Subcutaneous abdominal adipose tissue (tissue), 5 donors: ENCODE results near the gene GPC3.

Experiments
- H3K27ac ChIP-seq: one replicate; pipeline ENCODE4 v1.7.0; 2013; ENCODE audit warnings: low read depth, mild to moderate bottlenecking, inconsistent platforms, low read length, moderate library complexity
- H3K27me3 ChIP-seq, 5 donors: one replicate each; pipeline ENCODE4 v1.7.0; 2013; ENCODE audit warnings: low read length in 5 of 5, inconsistent platforms in 1 of 5; ENCODE audit not compliant: control insufficient read depth in 5 of 5, insufficient read depth in 4 of 5
- H3K36me3 ChIP-seq, 5 donors: one replicate each; pipeline ENCODE4 v1.7.0; 2013; ENCODE audit warnings: low read length in 5 of 5; ENCODE audit not compliant: control insufficient read depth in 5 of 5, insufficient read depth in 5 of 5
- H3K4me1 ChIP-seq, 5 donors: one replicate each; pipeline ENCODE4 v1.7.0; 2013; ENCODE audit warnings: low read length in 5 of 5, mild to moderate bottlenecking in 3 of 5, moderate library complexity in 1 of 5; ENCODE audit not compliant: control insufficient read depth in 5 of 5, insufficient read depth in 5 of 5
- H3K4me3 ChIP-seq, 5 donors: one replicate each; pipeline ENCODE4 v1.7.0; 2013; ENCODE audit warnings: low read length in 5 of 5, low read depth in 1 of 5
- H3K9ac ChIP-seq, 5 donors: one replicate each; pipeline ENCODE4 v1.7.0; 2013; ENCODE audit warnings: low read length in 5 of 5, mild to moderate bottlenecking in 4 of 5, moderate library complexity in 3 of 5
- H3K9me3 ChIP-seq, 5 donors: one replicate each; pipeline ENCODE4 v1.7.0; 2013; ENCODE audit warnings: low read length in 5 of 5; ENCODE audit not compliant: control insufficient read depth in 5 of 5
- donor health status: healthy.
- donor health status: healthy.
- donor health status: healthy.
- donor health status: healthy.
- donor health status: healthy.

The GPC3 gene

DNA sequence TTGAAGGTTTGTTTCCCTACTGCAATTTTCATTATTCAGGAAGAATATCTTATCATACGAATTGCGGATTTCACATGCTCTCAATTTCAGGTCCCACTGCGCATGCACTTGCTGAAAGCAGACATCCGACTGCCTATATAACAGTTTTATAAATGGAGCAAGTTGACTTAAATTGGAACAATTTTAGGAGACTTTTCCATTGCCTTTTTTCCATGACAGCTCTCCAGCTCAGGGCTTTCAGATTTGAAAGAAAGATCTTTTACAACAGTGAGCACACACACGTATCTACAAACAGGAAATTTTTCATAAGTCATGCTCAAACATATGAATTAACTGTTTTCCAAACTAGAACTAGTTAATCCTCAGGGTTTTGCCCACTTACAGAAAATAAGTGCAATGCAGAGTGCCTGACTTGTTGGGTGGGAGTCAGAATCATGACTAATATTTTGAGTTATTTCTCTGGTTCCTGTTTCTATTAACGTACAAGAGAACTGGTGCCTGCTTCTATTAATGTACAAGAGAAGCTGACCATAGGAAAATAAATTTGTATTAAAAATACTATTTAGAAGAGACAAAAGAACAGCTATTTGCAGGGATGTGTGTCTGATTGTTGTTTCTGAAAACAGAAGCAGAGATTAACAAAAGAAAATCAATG is 137.9 kb downstream of the GPC3 start:
- peaks cover 0 to 6% (median 2%) of the 10 kb centered on the region in 5 donors for H3K27me3 ChIP-seq
- no peaks in the 10 kb centered on the region for H3K9me3 ChIP-seq
- H3K9ac ChIP-seq, result no peak overlapping the region
- no peak overlapping the region for H3K4me3 ChIP-seq
- H3K27ac ChIP-seq, result no peak overlapping the region
- H3K4me1 ChIP-seq, result no peaks in the 10 kb centered on the region
- no peaks in the 10 kb centered on the region for H3K36me3 ChIP-seq

DNA sequence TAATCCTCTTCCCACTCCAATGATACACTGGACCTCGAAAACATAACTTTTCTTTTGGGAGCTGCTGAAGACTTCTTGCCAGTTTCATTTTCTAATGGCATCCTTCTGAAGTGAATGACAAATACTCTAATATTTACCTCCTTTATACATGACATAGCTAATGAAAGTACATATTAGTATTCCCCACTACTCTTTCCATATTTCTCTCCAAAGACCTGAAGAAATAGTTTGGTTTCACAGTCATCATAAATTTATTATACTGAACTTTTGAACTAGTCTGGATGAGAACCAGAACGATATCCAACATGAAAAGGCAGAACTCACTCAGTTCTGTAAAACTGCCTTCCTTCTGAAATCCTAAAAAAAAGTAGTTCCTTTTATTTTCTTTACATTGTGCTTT is 139.1 kb downstream of the GPC3 start:
- Histone ChIP-seq H3K36me3 (no peaks in the 10 kb centered on the region), H3K4me1 (no peaks in the 10 kb centered on the region), H3K4me3 (no peak overlapping the region), H3K9me3 (no peaks in the 10 kb centered on the region), H3K27me3 (peaks cover 0 to 6% (median 2%) of the 10 kb centered on the region in 5 donors), H3K27ac (no peak overlapping the region), H3K9ac (no peak overlapping the region)

DNA sequence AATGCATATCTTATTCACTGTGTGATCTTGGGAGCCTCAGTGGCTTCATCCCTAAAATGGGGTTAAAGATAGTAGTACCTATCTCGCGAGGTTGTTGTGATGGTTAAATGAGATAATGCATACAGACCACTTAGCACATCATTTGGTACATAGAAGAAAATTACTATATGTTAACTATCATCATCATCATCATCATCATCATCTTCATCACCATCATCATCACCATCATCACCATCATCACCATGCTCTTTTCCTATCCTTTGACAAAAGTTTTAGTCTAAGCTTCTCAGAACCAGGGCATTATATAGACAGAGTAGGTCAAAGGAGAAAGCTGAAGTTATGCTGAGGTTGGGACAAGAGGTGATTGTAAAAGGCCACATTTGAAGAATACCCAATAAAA is 145.0 kb downstream of the GPC3 start:
- Histone ChIP-seq H3K9ac (no peak overlapping the region), H3K27me3 (peaks cover 0 to 6% (median 0%) of the 10 kb centered on the region in 5 donors), H3K4me3 (no peak overlapping the region), H3K4me1 (peaks cover 0 to 8% (median 0%) of the 10 kb centered on the region in 5 donors), H3K27ac (no peak overlapping the region), H3K36me3 (no peaks in the 10 kb centered on the region), H3K9me3 (no peaks in the 10 kb centered on the region)

DNA sequence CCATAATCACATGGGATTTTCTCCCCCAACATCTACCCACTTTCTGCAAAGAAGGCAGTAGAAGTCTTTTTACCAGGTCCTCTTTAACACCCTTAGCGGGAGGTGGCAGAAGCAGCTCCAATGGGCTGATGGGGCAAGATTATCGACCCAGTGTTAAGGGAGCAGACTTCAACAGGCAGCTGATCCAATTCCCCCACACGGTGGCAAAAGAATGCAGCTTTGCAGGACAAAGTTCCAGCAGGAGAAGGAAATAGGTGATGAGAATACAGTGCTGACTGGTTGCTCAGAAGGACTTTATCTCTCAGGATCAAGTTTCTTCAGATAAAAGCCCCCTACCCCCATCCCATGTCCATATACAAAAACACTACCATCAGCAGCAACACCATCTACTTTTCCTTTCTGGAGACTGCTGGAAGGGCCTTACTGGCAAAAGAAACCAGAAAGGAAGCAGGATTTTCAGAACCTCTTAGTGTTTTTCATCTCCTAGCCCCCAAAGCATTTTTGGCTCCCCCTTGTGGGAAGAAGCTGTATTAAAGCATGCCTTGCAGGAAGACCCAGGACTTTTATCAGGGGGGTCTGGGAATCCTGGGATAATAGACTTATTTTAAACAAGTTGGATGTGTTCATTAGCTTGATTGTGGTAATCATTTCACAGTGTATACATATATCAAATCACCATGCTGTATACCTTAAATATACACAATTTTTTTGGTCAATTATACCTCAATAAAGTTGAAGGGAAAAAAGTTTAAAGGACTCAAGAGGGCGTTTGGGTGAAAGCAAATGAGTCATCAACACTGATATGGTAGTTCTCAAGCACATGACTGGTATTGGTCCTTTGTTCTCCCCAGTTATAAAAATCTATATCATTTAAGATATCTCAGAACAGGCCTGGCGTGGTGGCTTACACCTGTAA is 146.4 kb downstream of the GPC3 start:
- no peak overlapping the region for H3K4me3 ChIP-seq
- H3K27me3 ChIP-seq, result peaks cover 0 to 6% (median 0%) of the 10 kb centered on the region in 5 donors
- H3K27ac ChIP-seq, result no peak overlapping the region
- H3K9me3 ChIP-seq, result no peaks in the 10 kb centered on the region
- no peaks in the 10 kb centered on the region for H3K36me3 ChIP-seq
- H3K9ac ChIP-seq, result no peak overlapping the region
- peaks cover 0 to 8% (median 0%) of the 10 kb centered on the region in 5 donors for H3K4me1 ChIP-seq

DNA sequence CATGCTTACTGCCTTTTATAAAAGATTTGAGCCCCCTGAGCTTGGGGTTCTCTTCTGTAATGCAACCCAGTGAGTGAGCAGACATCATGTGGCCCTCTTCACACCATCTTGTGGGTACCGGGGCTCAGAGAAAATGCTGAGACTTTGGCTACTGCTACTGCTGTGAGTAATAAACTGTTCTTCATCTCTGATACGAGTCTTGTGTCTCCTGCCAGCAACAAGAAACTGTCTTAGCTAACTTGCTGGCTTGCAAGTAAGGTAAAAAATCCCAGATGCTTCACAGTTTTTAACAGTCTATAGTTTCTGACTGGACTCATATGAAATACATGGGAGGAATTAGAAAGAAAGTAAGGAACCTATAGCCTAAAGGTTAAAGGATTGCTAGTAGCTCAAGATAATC is 148.3 kb downstream of the GPC3 start:
- Histone ChIP-seq H3K9ac (no peak overlapping the region), H3K36me3 (no peaks in the 10 kb centered on the region), H3K27me3 (peaks cover 0 to 6% (median 0%) of the 10 kb centered on the region in 5 donors), H3K4me3 (no peak overlapping the region), H3K9me3 (no peaks in the 10 kb centered on the region), H3K27ac (no peak overlapping the region), H3K4me1 (peaks cover 0 to 8% (median 0%) of the 10 kb centered on the region in 5 donors)

DNA sequence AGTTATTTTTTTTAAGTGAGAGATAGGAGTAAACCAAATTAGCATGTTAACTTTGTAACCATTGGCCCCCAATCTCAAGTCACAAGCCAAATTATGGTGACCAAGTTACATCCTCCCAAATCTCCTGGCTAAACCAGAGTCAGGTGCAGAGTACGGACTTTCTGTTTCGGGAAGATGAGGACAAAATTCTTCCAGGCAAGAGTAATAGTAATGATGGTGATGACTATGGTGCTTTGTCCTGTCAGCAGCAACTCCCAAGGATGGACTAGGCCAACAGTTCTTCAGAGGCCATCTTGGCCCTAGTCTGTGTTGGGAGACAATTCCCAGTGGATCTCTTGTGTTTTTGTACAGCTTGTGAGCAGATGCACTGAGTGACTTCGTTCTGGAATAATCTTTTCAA is 148.8 kb downstream of the GPC3 start:
- Histone ChIP-seq H3K9me3 (no peaks in the 10 kb centered on the region), H3K36me3 (no peaks in the 10 kb centered on the region), H3K4me3 (no peak overlapping the region), H3K9ac (no peak overlapping the region), H3K27ac (no peak overlapping the region), H3K27me3 (peaks cover 0 to 6% (median 0%) of the 10 kb centered on the region in 5 donors), H3K4me1 (peaks cover 0 to 8% (median 0%) of the 10 kb centered on the region in 5 donors)

DNA sequence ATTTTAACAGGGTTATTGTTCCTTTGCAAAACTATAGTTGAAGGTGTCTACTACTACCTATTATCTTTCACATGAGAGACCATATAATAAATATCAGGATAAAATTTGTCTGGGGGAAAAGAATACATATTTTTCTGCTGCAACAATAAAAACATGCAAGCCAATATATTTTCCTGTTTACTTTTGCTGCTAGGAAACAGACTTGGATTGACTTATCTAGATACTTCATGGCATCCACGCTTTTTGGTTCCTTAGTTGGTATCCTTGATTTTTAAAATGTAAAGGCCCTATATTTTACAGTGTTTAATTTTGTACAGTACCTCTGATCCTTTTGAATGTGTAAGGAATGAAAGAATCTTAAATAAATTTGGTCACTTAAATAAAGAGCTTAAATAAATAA is 150.6 kb downstream of the GPC3 start:
- no peak overlapping the region for H3K27ac ChIP-seq
- H3K4me1 ChIP-seq, result peaks cover 0 to 8% (median 0%) of the 10 kb centered on the region in 5 donors
- no peaks in the 10 kb centered on the region for H3K36me3 ChIP-seq
- no peak overlapping the region for H3K9ac ChIP-seq
- H3K27me3 ChIP-seq, result peaks cover 0 to 3% (median 0%) of the 10 kb centered on the region in 5 donors
- H3K9me3 ChIP-seq, result no peaks in the 10 kb centered on the region
- H3K4me3 ChIP-seq, result no peak overlapping the region

DNA sequence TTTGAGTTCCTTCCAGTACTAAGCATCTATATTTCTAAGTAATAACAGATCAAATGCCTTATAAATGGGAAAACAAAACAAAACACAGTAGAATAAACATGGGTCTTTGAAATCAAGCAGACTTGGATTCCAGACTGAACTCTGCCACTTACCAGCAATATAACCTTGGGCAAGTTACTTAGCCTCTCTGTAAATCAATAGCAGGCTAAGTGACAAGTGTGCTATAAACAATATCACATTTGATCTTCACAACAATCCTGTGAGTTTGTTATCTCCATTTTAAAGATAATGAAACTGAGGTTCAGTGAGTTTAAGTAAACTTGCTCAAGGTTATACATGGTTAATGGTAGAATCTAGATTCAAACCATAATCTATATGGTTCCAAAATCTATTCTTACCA is 165.8 kb downstream of the GPC3 start:
- H3K9ac ChIP-seq, result no peak overlapping the region
- no peaks in the 10 kb centered on the region for H3K4me1 ChIP-seq
- no peaks in the 10 kb centered on the region for H3K36me3 ChIP-seq
- no peak overlapping the region for H3K4me3 ChIP-seq
- peaks cover 0 to 9% (median 7%) of the 10 kb centered on the region in 5 donors for H3K27me3 ChIP-seq
- H3K9me3 ChIP-seq, result no peaks in the 10 kb centered on the region
- no peak overlapping the region for H3K27ac ChIP-seq

DNA sequence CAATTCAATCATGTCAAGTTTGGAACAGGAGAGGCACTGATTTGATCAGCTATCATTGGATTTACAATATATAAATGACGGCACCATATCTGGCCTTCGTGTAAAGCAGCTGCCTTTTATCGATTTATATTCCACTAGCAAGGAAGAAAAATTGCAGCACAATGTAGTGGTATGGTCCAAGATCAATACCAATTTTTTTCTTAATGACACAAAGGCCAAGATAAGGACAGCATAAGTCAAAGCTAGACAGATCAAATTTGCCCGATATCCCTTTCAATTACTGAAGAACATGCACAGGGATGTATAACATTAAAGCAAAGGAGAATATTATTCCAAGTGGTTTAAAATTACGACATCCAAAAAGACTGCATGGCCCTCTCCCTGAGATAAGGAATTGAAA is 167.4 kb downstream of the GPC3 start:
- H3K4me3 ChIP-seq, result no peak overlapping the region
- no peak overlapping the region for H3K9ac ChIP-seq
- peaks cover 0 to 12% (median 7%) of the 10 kb centered on the region in 5 donors for H3K27me3 ChIP-seq
- H3K9me3 ChIP-seq, result no peaks in the 10 kb centered on the region
- no peaks in the 10 kb centered on the region for H3K4me1 ChIP-seq
- H3K27ac ChIP-seq, result no peak overlapping the region
- no peaks in the 10 kb centered on the region for H3K36me3 ChIP-seq

DNA sequence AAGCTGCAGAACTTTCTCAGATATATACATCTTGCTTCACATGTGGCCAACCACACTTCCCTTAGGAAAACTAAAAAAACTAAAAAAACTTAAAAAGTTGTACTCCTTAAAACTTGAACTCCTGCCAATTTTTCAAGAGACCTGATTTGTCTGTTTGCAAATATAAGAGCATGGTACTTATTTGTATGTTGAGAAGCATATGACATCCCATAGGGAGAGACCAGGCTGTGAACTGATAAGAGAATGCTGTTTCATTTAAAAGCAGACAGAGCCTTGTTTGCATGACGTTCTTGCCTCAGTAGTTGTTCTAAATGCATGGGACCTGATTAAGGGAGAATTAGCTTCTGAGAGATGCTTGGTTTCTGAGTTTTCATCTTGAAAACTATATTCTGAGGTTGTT is 169.9 kb downstream of the GPC3 start:
- H3K9ac ChIP-seq, result no peak overlapping the region
- H3K4me3 ChIP-seq, result no peak overlapping the region
- H3K27ac ChIP-seq, result no peak overlapping the region
- no peaks in the 10 kb centered on the region for H3K36me3 ChIP-seq
- peaks cover 0 to 11% (median 3%) of the 10 kb centered on the region in 5 donors for H3K27me3 ChIP-seq
- H3K9me3 ChIP-seq, result no peaks in the 10 kb centered on the region
- no peaks in the 10 kb centered on the region for H3K4me1 ChIP-seq
